HG03159 (cell line): ENCODE results near the gene METAP1D.
"Not testable (repeated sequence)": the region's sequence is repeated elsewhere in the genome, so short reads cannot be mapped to it uniquely, and the experiment has no call there.

Experiments
- ATAC-seq: cut with Tn5 transposase; IDR thresholded peaks from one replicate; pipeline ENCODE4 v1.9.1; 2021; ENCODE audit warnings: mild to moderate bottlenecking, moderate library complexity; ENCODE audit not compliant: unreplicated experiment

Gene METAP1D

DNA sequence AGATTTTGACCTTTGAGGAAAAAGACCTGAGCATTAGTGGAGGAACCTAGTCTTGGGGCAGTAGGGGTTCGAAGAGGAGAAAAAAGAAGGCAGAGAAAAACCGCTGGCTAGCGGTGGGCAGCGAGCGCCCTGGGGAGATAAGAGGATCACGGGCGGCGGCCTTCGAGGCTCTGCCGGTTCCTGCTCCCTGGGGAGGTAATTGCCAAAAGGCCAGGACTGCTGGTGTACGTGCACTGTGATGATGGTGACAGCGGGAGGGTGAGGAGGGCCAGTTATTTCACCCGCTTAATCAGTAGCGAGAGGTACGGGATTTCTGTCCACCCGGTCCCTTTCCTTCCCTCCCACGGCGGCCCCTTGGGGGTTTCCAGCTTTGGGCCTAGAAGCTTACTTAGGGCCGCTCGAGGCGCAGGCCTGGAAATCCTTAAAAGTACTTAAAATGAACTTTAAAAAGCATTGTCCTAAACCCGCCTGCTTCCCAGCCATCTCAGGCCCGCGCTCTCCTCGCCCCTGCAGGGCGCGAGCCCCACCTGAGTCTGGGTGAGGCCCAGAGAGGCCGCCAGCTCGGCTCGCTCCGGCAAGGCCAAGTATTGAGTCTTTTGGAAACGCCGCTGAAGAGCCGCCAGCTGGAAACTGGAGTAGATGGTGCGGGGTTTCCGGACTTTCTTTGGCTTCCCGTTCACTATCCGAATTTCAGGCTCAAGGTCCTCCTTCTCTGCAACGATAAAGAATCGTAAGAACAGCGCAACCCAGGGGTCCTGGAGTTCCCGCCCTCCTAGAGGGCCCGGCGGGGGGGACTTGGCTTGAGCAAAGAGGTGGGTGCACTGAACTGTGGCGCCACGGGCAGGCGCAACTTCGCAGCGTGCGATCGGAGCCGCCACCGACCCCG, 101.4 kb downstream of the METAP1D start:
- no peak for ATAC-seq

DNA sequence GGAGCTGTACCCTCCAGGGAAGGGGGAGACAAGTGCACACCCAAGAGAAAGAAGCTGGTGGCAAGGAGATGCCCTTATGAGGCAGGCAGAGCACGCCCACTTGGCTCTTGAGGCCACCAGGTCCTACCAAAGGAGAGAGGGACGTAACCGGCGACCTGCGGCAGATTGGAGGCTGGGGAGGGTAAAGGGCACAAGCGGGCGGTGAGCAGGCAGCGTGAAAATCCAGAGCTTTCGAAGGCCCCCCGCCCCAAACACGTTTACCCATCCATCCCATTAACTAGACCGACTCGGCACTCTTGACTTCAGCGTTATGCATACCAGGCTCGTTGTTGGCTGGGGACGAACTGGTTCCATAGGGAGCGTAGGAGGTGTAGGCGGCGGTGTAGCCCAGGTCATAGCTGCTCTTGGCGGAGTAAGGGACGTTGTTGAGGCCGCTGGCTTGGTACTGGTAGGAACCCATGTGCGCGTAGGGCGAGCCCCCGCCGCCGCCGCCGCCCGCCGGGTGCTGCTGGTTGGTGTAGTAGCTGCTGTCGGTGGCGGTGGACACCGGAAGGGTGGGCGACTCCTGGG, 102.2 kb downstream of the METAP1D start:
- ATAC-seq, result peak; percentile 3

DNA sequence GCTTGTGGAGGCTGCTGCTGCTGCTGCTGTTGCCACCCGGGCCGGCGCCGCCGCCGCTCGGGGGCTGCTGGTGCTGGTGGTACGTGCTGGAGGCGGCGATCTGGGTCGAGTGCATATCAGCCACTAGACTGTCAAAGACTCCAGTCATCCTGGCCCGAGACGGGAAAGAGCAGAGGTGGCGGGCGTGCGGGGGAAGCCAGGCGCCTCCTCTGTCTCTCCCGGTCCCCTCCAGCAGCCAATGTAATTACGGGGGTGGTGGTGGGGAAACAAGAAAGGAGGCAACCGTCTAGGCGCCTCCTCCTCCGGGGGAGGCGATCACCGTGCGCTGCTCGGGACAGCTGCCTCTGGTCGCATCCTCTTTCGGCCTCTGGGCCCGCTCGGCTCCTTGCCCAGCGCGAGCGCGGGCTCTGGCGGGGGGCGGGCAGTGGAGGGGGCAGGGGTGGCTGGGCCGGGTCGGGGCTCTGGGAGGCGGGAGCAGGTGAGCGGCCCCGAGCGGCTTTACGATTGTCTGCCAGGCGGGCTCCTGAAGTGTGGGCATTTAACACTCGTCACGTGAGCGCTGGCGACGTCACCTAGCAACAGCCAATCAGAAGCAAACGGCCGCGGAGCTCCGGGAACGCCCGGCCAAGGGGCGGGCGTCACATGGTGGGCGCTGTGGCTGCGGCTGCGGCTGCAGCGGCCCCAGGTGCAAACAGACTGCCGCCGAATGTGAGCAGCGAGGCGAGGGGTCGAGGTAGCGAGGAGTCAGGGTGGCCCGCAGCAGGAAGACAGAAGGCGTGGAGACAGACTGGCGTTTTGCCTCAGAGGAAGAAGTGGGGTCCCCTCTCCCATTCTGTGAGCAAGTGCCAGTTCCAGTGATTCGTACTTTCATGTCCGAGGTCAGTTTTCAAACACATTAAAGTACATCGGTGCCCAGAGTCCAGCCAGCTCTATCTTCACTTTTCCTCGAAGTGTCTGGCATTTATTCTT, 102.9 kb downstream of the METAP1D start, which contains the start of gene DLX2:
TSS of gene DLX2 (minus strand) at position 510 of the 969 bp plus-strand sequence. CDS start at position 148, 362 bp downstream.
- peak; percentile 71 for ATAC-seq

DNA sequence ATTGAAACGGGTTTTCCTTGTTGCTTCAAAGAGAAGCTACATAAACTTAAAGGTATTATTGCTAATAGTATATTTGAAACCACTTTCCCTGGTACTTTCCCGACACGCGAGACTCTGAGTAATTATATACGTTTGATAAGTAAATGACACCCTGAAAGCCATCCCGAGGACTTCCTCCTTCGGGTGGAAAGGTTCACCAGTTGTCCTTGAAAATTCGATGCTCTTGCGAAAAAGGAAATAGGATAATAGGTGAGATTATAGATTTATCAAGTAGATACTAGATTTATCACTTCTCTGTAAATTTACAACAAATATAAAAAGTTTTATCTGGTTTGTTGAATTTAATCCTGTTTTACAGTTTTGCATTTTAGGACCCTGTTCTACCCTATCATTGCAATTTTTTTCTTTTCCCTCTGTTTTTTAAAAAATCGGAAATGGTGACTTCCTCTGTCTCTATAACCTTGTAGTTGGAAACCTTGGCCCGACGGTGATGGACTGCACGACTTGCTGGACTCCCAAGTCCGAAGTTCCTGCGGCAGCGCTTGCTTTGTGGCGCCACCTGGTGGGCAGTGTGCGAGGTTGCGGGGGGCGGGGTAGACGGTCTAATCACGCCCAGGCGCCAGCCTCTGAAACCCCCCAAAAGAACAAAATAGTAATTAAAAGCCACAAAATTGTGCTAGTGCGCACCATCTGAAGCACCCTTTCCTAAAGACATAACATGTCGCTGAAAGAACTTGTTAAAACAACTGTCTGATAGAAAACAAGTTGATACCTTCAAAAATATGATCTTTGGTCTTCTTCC, 103.9 kb downstream of the METAP1D start:
- no peak for ATAC-seq

DNA sequence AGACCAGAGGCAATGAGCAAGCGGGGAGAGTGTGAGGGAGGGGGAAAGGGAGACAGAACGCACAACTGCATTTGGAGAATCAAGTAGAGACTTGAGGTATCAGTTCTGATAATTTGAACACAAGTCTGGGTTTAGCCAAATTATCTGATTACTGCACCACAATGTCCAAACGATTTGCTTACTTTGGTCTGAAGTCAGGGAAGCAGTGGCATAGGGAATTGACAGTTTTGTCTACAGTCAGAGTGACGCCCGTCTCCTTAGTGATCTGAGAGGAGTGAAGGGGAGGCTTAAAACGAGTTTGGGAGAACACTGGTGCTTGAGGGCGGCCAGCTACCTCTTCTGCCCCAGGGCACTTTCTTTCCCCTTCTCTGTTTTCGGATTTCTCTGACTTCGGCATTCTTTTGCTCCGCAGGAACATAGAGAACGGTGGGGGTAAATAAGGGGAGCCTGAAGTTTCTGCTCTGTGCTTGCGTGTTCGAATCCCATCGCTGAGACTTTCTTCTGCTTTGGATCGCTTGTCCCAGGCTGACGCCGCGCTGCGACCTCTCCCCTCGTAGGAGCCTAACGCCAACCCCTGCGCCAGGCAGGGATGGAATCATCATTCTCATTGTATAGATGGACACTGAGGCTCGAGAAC, 105.8 kb downstream of the METAP1D start:
- no peak for ATAC-seq

DNA sequence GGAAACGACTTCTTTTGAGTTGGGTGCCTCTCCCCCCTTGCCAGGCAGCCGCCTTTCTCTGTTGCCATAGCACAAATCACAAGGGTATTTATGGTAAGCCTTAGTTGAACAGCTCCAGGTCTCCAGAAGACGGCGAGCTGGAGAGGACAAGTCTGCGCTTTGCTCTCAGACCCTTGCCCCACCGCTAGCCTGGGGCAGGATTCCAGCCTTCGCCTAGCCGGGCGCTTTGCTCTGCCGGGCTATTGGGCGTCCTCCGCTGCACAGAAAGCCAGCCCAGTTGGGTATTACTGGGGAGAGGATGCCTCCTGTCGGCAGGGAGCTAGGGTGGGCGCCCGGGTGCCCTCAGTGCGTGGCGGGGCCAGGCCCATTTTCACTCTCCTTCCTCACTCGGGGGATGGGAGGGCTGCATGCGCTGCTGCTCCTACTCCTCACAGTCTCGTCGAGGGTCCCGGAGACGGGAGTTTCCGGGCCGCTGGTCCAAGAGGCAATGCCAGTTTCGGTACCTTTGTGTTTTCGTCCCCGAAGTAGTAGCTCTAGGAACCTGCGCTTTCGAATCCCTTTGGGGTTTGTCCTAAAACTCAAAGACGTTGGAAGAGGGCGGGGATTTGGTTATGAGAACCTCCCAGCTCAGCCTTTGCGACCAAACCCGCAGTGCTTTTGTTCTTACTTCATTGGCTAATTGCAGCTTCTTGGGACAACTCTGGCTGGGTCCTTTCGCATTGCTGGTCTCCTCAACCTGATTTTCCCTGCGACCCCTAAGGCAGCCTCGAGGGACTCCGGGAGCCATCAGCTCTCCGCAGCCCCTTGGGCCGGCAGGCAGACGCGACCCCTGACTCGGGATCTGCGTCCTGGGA, 106.6 kb downstream of the METAP1D start:
- no peak for ATAC-seq

DNA sequence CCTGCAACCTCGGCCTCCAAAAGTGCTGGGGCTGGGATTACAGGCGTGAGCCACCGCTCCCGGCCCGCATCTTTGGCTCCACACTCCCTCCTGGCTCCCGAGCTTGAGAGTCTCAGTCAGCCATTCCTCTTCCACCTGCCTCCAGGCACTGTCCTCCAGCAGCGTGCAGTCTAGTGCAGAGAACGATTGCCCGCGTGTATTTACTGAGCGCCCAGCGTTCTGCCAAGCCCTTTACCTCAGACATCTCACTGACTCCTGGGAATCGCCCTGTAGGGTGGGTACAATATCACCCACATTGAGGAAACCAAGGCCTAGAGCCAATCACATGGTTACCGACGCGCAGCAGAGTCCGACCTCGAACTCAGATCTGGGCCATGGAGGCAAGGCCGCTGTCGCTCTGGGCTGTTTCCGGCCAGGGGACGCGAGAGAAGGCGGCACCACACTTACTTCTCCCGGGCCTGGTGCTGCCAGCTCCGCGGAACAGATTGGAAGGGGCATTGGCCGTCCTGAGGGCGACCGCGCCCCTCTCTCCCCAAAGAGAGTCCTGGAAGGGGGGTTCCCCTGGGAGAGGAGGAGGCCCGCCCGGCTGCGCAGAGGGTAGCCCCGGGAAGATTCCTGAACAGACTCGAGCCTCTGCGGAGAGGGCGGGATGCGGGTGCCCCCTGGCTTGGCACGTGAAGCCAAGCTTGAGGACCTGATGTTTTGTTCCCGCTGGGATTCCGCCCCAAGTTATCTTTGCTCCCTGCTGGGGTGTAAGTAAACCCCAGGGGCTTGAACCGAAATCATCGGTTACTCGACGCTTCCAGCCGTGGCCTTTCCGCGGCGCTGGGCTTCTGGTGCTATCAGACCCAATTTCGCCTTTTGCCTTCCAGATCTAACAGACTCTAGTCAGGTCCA, 108.2 kb downstream of the METAP1D start:
- no peak for ATAC-seq

DNA sequence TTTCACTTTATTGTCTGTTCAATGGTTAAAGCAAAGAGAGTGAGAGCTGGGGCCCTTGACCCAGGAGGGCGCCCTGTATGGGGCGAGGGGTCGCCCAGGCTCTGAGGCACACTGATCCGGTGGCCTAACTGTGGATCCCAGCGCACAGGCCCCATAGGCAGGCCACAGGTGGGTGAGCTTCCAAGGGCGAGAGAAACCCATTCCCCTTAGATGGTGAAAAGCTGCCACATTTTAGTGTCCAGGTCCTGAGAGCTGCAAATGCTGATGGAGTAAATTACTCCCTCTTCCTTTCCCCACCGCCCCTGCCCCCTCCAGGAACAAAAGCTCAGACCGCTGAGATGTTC, 108.8 kb downstream of the METAP1D start:
- no peak for ATAC-seq

DNA sequence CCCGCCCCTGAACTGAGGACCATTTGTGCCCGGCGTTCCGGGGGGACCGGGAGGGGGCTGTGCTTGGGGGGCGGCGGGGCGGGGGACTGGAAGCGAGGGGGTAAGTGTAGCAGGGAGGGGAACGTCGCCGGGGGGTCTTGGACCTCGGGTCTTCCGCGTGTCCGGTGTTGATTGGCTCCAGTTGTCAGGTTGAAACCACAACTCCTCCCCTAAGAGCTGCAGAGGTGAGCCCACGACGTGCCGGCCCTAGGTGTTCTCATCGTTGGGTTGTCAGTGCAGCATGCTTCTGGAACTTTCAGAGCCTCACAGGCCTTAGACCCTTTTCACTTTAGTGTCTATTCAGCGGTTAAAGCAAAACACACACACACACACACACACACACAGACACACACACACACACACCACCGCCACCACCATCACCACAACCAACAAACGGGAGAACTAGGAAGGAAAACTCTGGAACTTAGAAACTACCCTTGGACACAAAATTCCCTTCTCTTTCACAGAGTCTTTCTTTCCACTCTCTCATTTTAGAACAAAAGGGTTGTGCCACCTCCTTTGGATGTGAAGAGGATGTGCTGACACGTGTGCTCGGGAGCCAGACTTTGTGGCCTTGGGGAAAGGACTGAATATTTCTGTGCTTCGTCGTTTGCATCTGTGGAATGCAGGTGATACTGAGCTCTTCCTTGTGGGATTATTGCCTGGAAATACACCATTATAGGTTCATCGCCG, 109.7 kb downstream of the METAP1D start:
- ATAC-seq, result no peak

DNA sequence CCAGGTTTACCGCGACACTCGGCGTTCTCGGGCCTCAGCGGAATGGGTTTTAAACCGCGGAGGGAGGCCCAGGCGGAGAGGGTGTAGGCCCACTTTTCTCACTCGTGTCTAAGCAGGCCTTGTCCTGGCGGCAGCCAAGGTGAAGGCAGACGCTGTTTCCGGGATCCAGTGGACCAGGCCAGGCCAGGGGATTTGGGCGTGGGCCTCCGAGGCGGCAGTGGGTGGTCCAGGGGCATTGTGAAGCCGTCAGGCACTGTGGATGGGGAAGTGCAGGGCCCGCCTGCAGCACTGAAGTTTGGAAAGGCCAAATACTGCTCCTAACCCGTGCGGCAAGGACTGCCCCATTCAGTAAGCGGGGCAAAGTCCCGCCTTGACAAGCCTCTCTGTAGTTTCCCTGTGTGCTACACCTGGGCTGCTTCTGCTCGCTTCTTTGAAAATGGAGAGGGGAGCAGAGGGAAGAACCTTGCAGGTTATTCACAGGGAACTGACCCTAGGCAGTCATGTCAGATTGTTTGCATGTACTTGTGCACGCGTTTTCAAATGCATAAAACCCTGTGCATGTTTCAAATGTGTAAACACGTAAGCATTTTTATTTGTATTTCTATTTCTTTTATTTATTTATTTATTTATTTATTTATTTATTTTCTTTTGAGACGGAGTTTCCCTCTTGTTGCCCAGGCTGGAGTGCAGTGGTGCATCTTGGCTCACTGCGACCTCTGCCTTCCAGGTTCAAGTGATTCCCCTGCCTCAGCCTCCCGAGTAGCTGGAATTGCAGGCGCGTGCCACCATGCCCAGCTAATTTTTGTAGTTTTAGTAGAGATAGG, 110.4 kb downstream of the METAP1D start:
- no peak for ATAC-seq

DNA sequence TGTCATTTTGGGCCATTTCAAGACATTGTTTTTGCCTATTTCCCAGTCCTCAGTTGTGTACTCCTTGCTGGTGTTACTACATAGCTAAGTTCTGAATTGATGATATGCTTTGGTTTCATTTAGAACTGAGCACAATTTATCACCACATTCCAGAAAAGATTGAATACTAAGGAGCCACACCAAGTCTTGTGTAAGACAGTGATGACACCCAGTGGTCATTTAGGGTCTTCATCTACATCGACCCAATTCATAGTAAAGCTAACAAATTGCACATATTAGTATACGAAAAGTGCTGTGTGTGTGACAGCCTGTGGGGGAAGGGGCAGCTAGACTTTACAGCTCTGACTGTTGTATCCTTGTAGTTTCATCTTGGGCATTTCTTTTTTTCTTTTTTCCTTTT, 113.9 kb downstream of the METAP1D start:
- ATAC-seq, result no peak

DNA sequence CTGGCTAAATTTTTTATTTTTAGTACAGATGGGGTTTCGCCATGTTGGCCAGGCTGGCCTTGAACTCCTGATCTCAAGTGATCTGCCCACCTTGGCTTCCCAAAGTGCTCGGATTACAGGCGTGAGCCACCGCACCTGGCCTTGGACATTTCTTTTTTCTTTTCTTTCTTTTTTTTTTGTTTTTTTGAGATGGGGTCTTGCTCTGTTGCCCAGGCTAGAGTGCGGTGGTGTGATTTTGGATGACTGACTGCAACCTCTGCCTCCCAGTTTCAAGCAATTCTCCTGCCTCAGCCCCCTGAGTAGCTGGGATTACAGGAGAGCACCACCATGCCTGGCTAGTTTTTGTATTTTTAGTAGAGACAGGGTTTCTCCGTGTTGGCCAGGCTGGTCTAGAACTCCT, 114.4 kb downstream of the METAP1D start:
- ATAC-seq, result not testable (repeated sequence)

DNA sequence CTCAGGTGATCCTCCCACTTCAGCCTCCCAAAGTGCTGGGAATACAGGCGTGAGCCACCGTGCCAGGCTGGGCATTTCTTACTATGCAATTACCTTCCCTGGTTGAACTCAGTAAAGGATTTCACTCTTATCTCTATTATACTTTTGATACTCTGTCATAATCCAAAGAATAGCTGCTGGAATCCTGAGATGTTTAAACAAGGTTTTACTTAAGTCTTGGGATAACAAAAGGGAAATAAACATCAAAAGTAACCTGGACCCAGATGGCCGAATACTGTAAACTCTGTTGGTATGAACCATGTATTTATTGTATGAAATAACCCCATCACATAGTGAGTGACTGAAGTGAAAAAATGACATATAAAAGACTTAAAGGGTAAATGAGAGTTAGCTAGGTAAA, 114.8 kb downstream of the METAP1D start:
- no peak for ATAC-seq

DNA sequence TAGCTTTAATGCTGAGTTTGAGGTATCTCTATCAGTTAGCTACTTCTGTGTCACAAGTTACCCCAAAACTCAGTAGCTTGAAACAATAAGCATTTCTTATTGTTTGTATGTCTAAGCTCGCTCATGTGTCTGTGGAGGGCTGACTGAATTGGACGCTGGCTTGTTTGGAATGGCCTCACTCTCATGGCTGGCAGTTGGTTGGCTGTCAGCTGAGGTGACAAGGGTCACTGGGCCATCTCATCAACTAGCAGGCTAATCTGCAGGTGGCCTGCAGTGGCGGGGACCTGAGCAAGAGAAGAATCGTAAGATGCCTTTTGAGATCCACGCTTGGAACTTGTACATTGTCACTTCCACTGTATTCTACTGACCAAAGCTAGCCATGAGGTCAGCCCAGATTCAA, 116.4 kb downstream of the METAP1D start:
- ATAC-seq, result no peak

DNA sequence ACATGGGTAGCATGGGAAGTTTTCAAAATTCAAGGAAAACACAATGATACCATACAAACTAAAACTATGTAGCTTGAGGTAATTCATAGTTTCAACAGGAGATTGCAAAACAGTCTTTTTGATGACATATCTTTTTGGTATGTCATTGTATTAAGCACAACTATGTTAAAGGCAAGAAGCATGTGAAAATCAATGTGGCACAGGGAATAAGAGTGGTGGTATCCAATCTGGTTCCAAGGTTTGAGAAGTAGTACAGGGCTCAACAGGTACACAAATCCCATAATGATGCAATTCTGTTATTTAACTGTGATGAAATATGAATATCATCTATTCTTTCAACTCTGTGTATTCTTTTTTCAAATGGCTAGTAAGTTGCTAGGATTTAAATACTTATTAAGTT, 119.3 kb downstream of the METAP1D start:
- no peak for ATAC-seq

DNA sequence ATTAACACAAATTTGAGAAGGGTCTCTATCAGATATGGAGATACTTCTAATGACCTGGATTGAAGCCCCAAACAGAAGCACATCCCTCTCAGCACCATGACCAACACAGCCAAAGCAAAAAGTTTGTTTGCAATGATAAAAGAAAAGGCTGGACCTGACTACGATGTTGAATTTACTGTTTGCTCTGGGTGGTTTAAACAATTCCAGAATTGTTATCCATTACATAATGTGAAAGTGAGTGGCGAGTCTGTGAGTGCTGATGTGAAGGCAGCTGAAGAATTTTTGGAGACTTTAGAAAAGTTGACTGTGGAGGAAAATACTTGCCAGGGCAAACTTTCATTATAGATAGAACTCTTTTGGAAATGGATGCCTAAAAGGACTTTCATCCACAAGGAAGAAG, 120.4 kb downstream of the METAP1D start:
- ATAC-seq, result no peak

DNA sequence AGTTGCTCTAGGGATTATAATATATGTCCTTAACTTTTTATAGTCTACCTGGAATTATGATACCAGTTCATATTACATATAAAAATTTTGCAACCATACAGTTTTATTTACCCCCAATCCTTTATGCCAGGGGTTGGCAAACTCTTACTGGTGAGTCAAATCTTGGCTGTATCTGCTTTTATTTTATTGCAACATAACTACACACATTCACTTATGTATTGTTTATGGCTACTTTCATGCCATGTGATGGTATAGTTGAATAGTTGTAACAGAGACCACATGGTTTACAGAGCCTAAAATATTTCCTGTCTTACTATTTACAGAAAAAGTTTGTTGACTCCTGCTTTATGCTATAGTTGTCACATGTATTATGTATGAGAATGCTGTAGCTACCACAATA, 128.7 kb downstream of the METAP1D start:
- no peak for ATAC-seq
